NCI-H460 (cell line): ENCODE results near the gene ZNF213. TPM values are rescaled to one million over a fixed set of nuclear protein-coding genes. Genes with fewer than 3 reads are reported as not detected.
"Not testable (repeated sequence)": the region's sequence is repeated elsewhere in the genome, so short reads cannot be mapped to it uniquely, and the experiment has no call there.

Source experiments
- DNase-seq: peaks from one replicate; pipeline ENCODE4 v3.0.0-alpha.2; 2016; ENCODE audit warnings: low read depth; ENCODE audit errors: extremely low read depth
- total RNA-seq: library from RNA; depleted of rRNA; stranded (reverse); fragments of >200 nt; shearing (Covaris generic); gene quantifications from 2 replicates; pipeline ENCODE4 v1.2.3, GENCODE V29; 2014

The ZNF213 gene
- total RNA-seq, 1 experiment from 2014 or later = 5.0 TPM

DNA sequence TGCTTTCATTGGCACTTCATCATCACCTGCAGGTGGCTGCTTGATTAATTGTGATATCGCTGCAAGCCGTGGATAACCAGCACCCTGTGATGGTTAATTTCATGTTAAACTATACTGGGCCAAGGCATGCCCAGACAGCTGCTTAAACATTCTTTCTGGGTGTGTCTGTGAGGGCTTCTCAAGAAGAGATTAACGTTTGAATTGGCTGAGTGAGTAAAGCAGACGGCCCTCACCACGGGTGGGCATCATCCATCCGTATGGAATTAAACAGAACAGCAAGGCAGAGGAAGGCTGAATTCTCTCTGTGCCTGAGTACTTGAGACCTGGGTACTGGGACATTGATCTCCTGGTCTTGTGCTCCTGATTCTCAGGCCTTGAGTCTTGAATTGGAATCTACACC is 7.1 kb upstream of the ZNF213 start:
- no peak for DNase-seq

DNA sequence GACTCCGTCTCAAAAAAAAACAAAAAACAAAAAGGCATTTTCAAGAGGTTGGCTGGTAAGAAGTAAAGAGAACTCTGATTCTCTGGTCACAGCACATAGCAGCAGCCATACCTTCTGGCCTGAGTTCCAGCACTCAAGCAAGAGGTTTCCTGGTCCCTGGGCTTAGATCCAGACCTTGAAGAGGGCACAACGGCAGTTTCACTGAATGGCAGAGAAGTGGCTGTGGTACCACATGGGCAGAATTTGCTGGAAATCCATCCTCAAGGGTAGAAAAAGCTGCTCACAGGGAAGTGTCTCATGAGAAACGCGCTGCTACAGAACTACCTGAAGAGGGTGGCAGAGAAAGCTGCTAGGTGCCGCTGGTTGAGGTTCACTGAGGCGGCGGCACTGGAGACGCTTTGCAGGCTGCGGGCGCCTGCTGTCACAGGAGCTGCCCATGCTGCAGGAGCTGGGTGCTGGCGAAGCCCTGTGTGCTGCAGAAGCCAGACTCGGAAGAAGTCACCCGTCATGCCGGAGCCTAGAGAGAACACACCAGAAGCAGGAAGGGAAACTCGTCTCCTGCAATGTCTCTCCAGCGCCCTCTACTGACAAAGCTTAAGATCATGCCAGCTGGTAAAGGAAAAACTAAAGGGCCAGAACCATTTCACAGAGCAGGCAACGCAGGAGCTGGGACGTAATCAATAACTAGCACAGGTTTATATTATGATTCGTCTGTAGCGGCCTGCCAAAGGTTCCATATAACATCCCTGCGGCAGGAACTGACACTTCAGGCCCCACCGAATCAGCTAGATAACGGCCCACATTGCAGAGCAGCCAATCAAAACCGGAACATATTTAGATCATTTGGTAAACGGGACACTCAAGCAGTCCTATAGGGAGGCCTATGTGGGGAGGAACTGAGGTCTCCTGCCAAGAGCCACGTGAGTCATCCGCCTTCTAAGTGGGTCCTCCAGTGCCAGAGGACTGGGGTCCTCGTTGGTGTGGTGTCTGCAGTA is 5.4 kb upstream of the ZNF213 start:
- peak; percentile 87 for DNase-seq

DNA sequence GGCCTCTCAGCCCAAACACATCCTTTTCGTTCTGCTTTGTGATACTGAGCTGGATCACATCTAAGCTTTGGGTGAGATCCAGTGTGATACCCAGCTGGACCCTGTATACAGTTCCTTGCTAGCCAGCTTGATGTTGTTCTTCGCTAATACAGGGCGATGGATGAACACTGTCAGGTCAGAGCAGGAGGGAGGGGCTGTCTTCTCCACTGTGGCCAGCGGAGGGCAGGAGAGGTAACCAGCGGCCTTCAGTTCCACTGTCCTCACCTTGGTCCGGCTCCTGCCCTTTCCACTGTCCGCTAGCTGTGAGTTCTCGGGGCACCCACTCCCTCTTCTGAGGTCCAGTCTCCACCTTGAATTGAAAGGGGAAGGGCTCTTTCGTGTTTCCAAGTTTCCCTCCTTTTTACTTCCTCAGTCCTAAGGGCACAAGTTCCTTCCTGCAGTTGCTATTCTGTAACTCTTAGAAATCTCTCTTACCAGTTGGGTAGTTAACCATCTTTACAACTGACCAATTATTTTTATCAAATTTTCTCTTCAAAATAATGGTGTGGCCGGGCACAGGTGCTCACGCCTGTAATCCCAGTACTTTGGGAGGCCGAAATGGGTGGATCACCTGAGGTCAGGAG is 3.0 kb upstream of the ZNF213 start:
- peak; percentile 42 for DNase-seq

DNA sequence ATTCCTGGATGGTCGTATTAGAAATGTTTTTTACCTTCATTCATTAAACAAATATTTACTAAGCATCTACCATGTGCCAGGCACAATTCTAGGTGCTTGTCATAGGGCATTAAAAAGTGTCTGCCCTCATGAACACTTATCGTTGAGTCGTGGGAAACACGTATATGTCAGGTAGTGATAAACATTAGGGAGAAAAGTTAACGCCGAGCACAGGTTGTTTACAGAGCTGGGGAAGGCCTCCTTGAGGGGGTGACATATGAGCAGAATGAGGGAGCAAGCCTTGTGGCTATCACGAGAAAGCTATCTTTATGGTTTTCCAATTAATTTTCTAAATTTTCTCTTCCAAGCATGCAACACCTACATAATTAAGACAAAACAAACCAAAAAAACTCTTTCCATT is 985 bp upstream of the ZNF213 start:
- no peak for DNase-seq

DNA sequence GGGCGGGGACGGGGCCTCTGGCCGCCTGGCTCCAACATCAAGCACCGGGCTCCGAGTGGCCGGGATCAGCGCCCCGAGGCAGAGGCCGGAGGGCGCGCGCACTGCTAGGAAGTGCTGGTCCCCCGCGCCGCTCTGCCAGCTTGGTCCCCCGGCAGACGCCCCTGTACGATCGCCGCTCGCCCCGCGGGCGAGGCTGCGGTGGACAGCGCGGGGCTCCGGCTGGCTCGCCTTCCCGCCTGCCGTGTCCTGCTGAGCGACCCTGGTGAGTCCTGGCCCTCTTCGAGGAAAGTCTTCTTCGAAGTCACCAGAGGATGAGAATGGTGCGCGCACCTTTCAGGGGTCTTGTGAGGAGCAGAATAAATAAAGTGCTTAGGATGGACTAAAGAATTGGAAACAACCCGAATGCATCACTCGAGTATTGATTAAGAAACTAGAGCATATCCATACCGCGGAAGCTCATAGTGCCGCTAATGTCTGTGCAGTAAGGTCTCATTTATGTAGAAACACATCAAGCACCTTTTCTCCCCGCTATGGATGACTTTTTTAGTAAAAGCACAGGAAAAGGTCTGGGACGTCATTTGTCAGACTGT is 392 bp downstream of the ZNF213 start:
- no peak for DNase-seq

DNA sequence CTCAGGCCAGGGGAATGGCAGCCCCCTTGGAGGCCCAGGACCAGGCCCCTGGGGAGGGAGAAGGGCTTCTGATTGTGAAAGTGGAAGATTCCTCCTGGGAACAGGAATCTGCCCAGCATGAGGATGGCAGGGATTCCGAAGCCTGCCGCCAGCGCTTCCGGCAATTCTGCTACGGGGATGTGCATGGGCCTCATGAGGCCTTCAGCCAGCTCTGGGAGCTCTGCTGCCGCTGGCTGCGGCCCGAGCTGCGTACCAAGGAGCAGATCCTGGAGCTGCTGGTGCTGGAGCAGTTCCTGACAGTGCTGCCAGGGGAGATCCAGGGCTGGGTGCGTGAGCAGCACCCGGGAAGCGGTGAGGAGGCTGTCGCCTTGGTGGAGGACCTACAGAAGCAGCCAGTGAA is 2.4 kb downstream of the ZNF213 start:
- DNase-seq = no peak

DNA sequence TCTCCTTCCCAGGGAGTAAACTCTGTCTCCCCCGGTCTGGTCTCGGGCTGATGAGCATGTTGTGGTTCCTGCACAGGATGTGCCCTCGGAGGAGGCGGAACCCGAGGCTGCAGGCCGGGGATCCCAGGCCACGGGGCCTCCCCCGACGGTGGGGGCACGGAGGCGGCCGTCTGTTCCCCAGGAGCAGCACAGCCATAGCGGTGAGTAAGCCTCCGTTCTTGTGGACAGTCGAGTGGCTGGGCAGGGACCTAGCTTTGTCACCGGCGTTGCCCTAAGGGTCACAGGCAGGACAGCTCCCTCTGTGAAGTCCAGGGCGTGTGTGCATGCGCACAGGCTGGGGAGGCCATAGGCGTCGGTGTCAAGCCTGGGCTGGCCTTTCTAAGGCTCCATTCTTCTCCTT is 3.5 kb downstream of the ZNF213 start:
- DNase-seq = no peak

DNA sequence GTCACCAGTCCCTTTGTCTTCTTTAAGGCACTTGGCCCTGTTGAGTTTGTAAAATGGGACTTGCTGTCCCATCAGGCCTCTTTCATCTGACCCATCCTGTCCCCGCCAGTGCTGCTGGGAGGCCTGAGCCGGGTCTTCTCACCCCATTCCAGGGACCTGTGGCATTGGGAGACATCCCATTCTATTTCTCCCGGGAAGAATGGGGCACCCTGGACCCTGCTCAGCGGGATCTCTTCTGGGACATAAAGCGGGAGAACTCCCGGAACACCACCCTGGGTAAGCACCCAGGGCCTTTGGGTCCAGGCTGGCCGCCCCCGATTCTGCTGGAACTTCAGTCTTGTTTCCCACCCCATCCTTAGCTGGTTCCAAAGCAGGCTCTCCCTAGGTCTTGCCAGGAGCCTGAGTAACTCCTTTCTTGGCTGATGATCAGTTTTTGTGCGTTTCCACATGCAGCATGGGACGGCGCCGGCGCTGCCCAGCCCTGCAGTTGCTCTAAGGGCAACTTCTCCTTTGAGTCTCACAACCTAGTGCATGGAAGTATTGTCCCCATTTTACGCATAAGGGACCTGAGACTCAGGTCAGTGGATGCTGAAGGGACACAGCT is 4.1 kb downstream of the ZNF213 start:
- DNase-seq = no peak

DNA sequence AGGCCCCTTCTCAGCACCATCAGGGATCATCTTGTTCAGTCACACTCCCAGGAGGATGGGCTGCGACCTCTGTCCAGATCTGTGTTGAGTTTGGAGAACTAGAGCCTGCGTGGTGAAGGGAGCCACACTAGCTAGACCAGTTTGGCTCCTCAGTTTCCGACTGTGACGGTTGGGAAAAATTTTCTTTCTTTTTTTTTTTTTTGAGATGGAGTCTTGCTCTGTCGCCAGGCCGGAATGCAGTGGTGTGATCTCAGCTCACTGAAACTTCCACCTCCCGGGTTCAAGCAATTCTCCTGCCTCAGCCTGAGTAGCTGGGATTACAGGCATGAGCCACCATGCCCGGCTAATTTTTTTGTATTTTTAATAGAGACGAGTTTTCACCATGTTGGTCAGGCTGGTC is 4.7 kb downstream of the ZNF213 start:
- DNase-seq = not testable (repeated sequence)

DNA sequence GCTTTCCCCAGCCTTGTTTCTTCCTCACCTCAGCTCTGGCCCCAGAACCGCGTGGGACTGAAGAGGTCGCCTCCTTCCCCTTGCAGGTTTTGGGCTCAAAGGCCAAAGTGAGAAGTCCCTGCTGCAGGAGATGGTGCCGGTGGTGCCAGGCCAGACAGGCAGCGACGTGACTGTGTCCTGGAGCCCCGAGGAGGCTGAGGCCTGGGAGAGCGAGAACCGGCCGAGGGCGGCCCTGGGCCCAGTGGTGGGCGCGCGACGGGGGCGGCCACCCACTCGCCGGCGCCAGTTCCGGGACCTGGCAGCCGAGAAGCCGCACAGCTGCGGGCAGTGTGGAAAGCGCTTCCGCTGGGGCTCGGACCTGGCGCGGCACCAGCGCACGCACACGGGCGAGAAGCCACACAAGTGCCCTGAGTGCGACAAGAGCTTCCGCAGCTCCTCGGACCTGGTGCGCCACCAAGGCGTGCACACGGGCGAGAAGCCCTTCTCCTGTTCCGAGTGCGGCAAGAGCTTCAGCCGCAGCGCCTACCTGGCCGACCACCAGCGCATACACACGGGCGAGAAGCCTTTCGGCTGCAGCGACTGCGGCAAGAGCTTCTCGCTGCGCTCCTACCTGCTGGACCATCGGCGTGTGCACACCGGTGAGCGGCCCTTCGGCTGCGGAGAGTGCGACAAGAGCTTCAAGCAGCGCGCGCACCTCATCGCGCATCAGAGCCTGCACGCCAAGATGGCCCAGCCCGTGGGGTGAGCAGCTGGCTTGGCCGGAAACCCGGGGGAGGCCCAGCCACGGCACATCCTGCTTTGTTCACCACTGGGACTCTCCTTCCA is 6.0 kb downstream of the ZNF213 start:
- no peak for DNase-seq

DNA sequence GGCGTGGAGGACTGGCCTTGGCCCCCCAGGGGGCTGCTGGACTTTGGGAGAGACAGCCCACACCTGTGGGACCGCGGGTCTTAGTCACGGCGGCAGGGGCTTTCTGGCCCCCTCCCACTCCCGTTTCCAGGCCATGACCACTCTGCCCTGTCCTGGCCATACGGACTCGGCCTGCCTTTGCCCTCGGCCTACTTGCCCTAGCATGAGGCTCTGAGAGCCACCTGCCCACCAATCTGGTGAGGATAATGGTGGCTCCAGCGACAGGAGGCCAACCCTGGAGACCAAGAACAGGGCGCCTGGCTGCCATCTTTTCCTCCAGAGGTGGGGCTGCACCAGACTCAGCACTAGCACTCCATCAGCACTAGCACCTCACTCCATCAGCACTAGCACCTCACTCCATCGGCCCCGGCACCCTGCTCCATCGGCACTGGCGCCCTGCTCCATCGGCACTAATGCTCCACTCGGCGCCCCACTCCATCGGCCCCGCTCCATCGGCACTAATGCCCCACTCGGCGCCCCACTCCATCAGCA is 7.0 kb downstream of the ZNF213 start:
- no peak for DNase-seq

DNA sequence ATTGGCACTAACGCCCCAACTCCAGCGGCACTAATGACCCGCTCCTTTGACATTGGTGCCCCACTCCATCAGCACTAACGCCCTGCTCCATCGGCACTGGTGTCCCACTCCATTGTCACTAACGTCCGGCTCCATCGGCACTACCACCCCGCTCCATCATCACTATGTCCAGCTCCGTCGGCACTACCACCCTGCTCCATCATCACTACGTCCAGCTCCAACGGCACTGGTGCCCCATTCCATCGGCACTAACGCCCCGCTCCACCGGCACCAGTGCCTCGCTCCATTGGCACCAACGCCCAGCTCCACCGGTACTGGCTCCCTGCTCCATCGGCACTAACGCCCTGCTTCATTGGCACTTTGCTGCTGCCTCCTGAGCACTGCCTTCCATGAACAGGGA is 7.5 kb downstream of the ZNF213 start:
- DNase-seq = no peak

DNA sequence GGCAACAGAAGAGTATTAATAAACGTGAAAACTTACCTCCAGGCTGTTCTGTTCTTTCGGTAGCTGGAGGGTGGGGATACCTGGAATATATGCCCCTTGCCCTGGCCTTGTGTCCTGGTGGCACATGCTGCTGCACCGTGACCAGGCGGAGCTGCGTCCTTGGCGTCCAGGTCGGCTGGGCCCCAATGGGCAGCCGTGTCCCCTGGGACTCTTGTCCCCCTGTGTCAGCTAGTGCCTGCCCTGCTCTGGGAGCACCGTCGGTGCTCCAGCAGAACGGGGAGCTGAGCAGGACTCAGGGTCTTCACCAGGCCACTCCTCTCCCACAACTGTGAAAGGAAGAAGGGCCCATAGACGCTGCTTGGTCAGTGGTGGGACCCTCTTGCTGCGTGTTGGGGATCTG is 7.9 kb downstream of the ZNF213 start:
- DNase-seq = no peak

DNA sequence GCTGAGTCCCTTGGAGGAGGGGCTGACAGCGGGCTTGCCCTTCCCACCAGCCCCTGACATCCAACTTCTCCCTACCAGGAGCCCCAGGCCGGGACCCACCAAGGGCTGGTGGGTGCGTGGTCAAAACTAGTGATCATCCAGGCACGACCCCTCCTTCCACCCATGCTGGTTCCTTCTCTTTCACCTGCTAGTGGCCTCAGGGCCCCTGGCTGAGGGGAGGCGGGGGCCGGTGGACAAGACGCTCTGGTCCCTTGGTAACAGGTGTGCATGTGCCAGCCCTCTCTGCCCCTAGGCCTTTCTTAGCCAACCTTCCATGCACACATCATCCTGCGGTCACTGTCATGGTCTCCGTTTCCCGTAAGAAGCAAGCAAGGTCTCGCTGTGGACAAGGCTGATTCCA is 8.4 kb downstream of the ZNF213 start:
- no peak for DNase-seq

DNA sequence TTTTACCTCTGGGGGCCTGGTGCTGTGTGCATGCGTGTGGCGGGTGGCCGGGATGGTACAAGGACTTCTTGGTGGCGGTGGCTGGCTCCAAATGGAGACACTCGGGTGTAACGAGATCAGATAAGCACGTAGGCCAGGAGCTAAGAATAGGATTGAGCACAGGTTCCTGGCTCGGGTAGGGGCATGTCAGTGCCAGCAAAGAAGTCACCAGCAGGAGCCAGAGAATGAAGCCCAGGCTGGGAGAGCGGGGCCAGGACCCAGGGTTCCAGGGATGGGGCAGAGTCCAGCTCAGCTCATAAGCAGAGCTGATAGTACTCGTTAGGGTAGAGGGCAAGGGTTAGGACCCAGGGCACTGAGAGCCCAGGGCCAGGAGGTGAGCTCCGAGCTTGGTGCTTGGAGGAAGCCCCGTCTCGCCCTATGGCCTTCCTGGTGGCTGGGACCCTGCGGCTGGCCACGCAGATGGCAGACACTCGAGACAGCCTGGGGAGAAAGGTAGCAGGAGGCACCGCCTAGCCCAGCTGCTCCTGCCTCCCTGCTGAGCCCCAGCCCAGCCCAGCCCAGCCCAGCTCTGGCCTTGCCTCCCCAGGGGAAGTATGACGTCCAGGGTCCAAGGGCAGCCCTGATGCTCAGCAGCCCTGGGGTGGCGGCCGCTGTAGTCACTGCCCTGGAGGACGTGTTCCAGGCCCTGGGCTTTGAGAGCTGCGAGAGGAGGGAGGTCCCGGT is 8.9 kb downstream of the ZNF213 start:
- DNase-seq = no peak

DNA sequence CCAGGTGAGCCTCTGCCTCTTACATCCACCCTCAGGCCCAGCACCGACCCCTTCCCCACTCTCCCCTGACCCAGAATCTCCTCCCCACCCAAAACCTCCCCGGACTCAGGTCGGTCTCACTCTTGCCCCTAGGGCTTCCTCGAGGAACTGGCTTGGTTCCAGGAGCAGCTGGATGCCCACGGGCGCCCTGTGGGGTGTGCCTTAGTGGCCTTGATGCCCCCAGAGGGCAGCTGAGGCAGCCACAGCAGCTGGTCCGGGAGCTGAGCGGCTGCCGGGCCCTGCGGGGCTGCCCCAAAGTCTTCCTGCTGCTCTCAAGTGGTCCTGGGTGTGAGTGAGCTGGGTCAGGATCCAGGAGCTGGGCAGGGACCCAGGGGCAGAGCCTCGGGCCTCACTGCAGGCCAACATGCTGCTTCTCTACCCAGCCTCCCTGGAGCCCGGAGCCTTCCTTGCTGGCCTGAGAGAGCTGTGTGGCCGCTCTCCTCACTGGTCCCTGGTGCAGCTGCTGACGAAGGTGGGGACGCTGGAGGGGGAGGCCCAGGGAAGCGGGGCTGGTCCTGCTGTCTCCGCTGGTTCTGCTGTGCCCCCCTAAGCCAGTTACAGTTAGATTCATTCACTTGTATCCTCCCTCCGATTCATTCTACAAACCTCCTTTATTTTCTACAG is 9.6 kb downstream of the ZNF213 start:
- DNase-seq = no peak

DNA sequence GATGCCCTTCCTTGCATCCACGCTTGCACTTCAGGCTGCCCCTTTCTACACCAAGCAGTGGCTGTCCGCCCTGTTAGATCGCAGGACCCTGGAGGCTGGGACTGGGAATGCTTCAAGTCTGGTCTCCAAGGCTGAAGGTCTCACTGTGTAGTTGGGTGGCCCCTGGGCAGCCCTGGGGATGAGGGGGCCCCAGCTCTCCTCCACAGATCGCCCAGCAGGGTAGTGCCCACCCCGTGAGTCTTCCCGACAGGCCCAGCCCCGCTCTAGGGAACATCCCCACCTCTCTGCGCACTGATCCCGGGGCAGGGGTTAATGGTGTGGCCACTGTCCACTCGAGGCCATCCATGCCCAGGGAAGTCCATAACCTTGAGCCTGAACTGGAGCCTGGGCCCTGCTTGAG is 10.3 kb downstream of the ZNF213 start:
- DNase-seq = no peak

DNA sequence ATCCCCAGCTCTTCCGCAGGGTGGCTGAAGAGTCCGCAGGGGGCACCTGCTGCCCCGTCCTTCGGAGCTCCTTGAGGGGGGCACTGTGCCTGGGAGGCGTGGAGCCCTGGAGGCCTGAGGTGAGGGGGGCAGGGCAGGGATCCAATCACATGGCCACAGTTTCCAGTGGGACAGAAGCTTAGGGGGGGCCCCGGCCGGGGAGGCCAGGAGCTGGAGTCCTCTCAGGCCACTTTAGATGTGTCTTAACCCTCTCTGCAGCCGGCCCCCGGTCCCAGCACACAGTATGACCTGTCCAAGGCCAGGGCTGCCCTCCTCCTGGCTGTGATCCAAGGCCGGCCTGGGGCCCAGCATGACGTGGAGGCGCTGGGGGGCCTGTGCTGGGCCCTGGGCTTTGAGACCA is 10.8 kb downstream of the ZNF213 start:
- no peak for DNase-seq
